Left lung (tissue), 10 donors: ENCODE data around the gene BTN3A1. TPM values are rescaled to one million over a fixed set of nuclear protein-coding genes. Genes with fewer than 3 reads are reported as not detected.

Experiments used
- ATAC-seq: fragments of 200-7000 bp; cut with Tn5 transposase; one replicate; pipeline ENCODE4 v1.9.1; 2020; ENCODE audit warnings: moderate library complexity
- DNase-seq, 4 donors: peaks; one replicate each; pipeline ENCODE4 v3.0.0-alpha.2; 2013 to 2020
- H3K27ac ChIP-seq, 2 donors: fragments of 200-600 bp; sonication (generic) in 1 of 2; one replicate each; pipeline versions ENCODE4 v1.5.0 to v1.8.0; 2020 to 2021
- H3K27me3 ChIP-seq, 2 donors: fragments of 200-600 bp; sonication (generic) in 1 of 2; one replicate each; pipeline versions ENCODE4 v1.5.0 to v1.8.0; 2020 to 2021
- H3K36me3 ChIP-seq, 2 donors: fragments of 200-600 bp; sonication (generic) in 1 of 2; one replicate each; pipeline versions ENCODE4 v1.5.0 to v1.8.0; 2020 to 2021
- H3K4me1 ChIP-seq, 2 donors: fragments of 200-600 bp; one replicate each; pipeline ENCODE4 v1.8.0; 2021
- H3K4me3 ChIP-seq, 2 donors: fragments of 200-600 bp; sonication (generic) in 1 of 2; one replicate each; pipeline versions ENCODE4 v1.5.0 to v1.8.0; 2020 to 2021; ENCODE audit warnings: mild to moderate bottlenecking in 1 of 2
- H3K9me3 ChIP-seq, 2 donors: fragments of 200-600 bp; sonication (generic) in 1 of 2; one replicate each; pipeline versions ENCODE4 v1.5.0 to v1.8.0; 2020 to 2021
- CTCF ChIP-seq, 2 donors: fragments of 200-600 bp; sonication (generic) in 1 of 2; IDR thresholded peaks; one replicate each; pipeline versions ENCODE4 v1.5.0 to v1.8.0; 2021; ENCODE audit warnings: antibody characterized with exemption in 2 of 2
- intact Hi-C, 2 donors: fragments of 100-400 bp; cut with DNase I; formaldehyde crosslinking; loops; one replicate each; pipeline versions ENCODE4 v1.11.2 to v1.14.2; 2022
- polyA plus RNA-seq, 6 donors: library from polyadenylated mRNA; unstranded; fragments of 120-200 nt; gene quantifications; one replicate each; pipeline ENCODE4 v1.2.1, GENCODE V29; 2013; ENCODE audit not compliant: insufficient read length in 6 of 6
- total RNA-seq, 2 donors: library from RNA; stranded (reverse); fragmentation: NEBNext Ultra II Directional; extraction: Animal tissue kit (Norgen Biotek cat#: 25700); gene quantifications; one replicate each; pipeline ENCODE4 v1.2.1, GENCODE V29; 2021
- donor health status: DM: no; HTN: yes; CAD: no.
- donor health status: DM: no; HTN: no; CAD: no.

BTN3A1 gene
- total and polyA plus RNA-seq, 8 donors, result 48.0 to 81.5 (median 64.4) TPM

- no peak for TF ChIP-seq CTCF (IDR thresholded peaks at IDR 0.05)
- intact Hi-C loops, result no loop called here
- DNase-seq (no peak), ATAC-seq (no peak)
- Histone ChIP-seq H3K4me1 (peaks cover 13 to 39% of the 10 kb centered on the region in 2 donors), H3K27ac (no peak overlapping the region), H3K36me3 (peaks cover 0 to 9% of the 10 kb centered on the region in 2 donors), H3K27me3 (no peaks in the 10 kb centered on the region), H3K9me3 (no peaks in the 10 kb centered on the region), H3K4me3 (peak overlapping the region; percentile 38 to 63)
Observed at GRCh38 chr6:26441977-26442376, 39.9 kb downstream of the BTN3A1 start.

GRCh38 chr6:26445934-26446667 lies 44.0 kb downstream of the BTN3A1 start:
- H3K36me3 ChIP-seq, result peaks cover 0 to 38% of the 10 kb centered on the region in 2 donors
- TF ChIP-seq CTCF (IDR thresholded peaks at IDR 0.05), result no peak
- no peak for DNase-seq
- peaks cover 6 to 26% of the 10 kb centered on the region in 2 donors for H3K4me1 ChIP-seq
- H3K27ac ChIP-seq, result peak overlapping the region in 1 of 2 donors; percentile 18
- no peak for ATAC-seq
- no peaks in the 10 kb centered on the region for H3K27me3 ChIP-seq
- intact Hi-C loops, result no loop called here
- H3K4me3 ChIP-seq, result no peak overlapping the region
- no peaks in the 10 kb centered on the region for H3K9me3 ChIP-seq

- Histone ChIP-seq H3K4me3 (no peak overlapping the region), H3K27me3 (no peaks in the 10 kb centered on the region), H3K27ac (no peak overlapping the region), H3K9me3 (no peaks in the 10 kb centered on the region), H3K4me1 (peaks cover 6 to 14% of the 10 kb centered on the region in 2 donors), H3K36me3 (peaks cover 0 to 40% of the 10 kb centered on the region in 2 donors)
- no peak for TF ChIP-seq CTCF (IDR thresholded peaks at IDR 0.05)
- ATAC-seq (no peak), DNase-seq (no peak)
- intact Hi-C loops, result no loop called here
Observed at GRCh38 chr6:26447257-26447656, 45.2 kb downstream of the BTN3A1 start.

- intact Hi-C loops, result no loop called here
- ATAC-seq, result no peak
Observed at GRCh38 chr6:26450240-26450639, 48.2 kb downstream of the BTN3A1 start.

More at GRCh38 chr6:26450240-26450639, 48.2 kb downstream of the BTN3A1 start:
- no peak overlapping the region for H3K4me3 ChIP-seq
- H3K27ac ChIP-seq, result no peak overlapping the region
- peaks cover 6 to 11% of the 10 kb centered on the region in 2 donors for H3K4me1 ChIP-seq
- peaks cover 0 to 40% of the 10 kb centered on the region in 2 donors for H3K36me3 ChIP-seq
- no peak for DNase-seq
- no peaks in the 10 kb centered on the region for H3K27me3 ChIP-seq
- no peaks in the 10 kb centered on the region for H3K9me3 ChIP-seq
- no peak for TF ChIP-seq CTCF (IDR thresholded peaks at IDR 0.05)
